Subcutaneous abdominal adipose tissue (tissue), 5 donors: ENCODE data around the gene MID1IP1.

Experiments used
- H3K27ac ChIP-seq: one replicate; pipeline ENCODE4 v1.7.0; 2013; ENCODE audit warnings: low read depth, mild to moderate bottlenecking, inconsistent platforms, low read length, moderate library complexity
- H3K27me3 ChIP-seq, 5 donors: one replicate each; pipeline ENCODE4 v1.7.0; 2013; ENCODE audit warnings: low read length in 5 of 5, inconsistent platforms in 1 of 5; ENCODE audit not compliant: control insufficient read depth in 5 of 5, insufficient read depth in 4 of 5
- H3K36me3 ChIP-seq, 5 donors: one replicate each; pipeline ENCODE4 v1.7.0; 2013; ENCODE audit warnings: low read length in 5 of 5; ENCODE audit not compliant: control insufficient read depth in 5 of 5, insufficient read depth in 5 of 5
- H3K4me1 ChIP-seq, 5 donors: one replicate each; pipeline ENCODE4 v1.7.0; 2013; ENCODE audit warnings: low read length in 5 of 5, mild to moderate bottlenecking in 3 of 5, moderate library complexity in 1 of 5; ENCODE audit not compliant: control insufficient read depth in 5 of 5, insufficient read depth in 5 of 5
- H3K4me3 ChIP-seq, 5 donors: one replicate each; pipeline ENCODE4 v1.7.0; 2013; ENCODE audit warnings: low read length in 5 of 5, low read depth in 1 of 5
- H3K9ac ChIP-seq, 5 donors: one replicate each; pipeline ENCODE4 v1.7.0; 2013; ENCODE audit warnings: low read length in 5 of 5, mild to moderate bottlenecking in 4 of 5, moderate library complexity in 3 of 5
- H3K9me3 ChIP-seq, 5 donors: one replicate each; pipeline ENCODE4 v1.7.0; 2013; ENCODE audit warnings: low read length in 5 of 5; ENCODE audit not compliant: control insufficient read depth in 5 of 5
- donor health status: healthy.
- donor health status: healthy.
- donor health status: healthy.
- donor health status: healthy.
- donor health status: healthy.

Gene MID1IP1

GRCh38 chrX:38839944-38840343 lies 38.7 kb downstream of the MID1IP1 start:
- Histone ChIP-seq H3K9me3 (no peaks in the 10 kb centered on the region), H3K27ac (no peak overlapping the region), H3K27me3 (peaks cover 0 to 3% (median 0%) of the 10 kb centered on the region in 5 donors), H3K36me3 (no peaks in the 10 kb centered on the region), H3K4me1 (no peaks in the 10 kb centered on the region), H3K4me3 (no peak overlapping the region), H3K9ac (no peak overlapping the region)

GRCh38 chrX:38841750-38842149 lies 40.5 kb downstream of the MID1IP1 start:
- Histone ChIP-seq H3K27me3 (peaks cover 0 to 5% (median 0%) of the 10 kb centered on the region in 5 donors), H3K9me3 (no peaks in the 10 kb centered on the region)

GRCh38 chrX:38845426-38845825 lies 44.2 kb downstream of the MID1IP1 start:
- Histone ChIP-seq H3K9me3 (no peaks in the 10 kb centered on the region), H3K4me1 (no peaks in the 10 kb centered on the region), H3K4me3 (no peak overlapping the region), H3K9ac (no peak overlapping the region), H3K36me3 (no peaks in the 10 kb centered on the region), H3K27ac (no peak overlapping the region), H3K27me3 (peaks cover 0 to 11% (median 3%) of the 10 kb centered on the region in 5 donors)

More at GRCh38 chrX:38841750-38842149, 40.5 kb downstream of the MID1IP1 start:
- H3K36me3 ChIP-seq = no peaks in the 10 kb centered on the region
- no peak overlapping the region for H3K27ac ChIP-seq
- no peaks in the 10 kb centered on the region for H3K4me1 ChIP-seq
- no peak overlapping the region for H3K4me3 ChIP-seq
- H3K9ac ChIP-seq = no peak overlapping the region

- Histone ChIP-seq H3K9ac (no peak overlapping the region), H3K27ac (no peak overlapping the region), H3K4me3 (no peak overlapping the region), H3K9me3 (peaks cover 0 to 4% (median 0%) of the 10 kb centered on the region in 5 donors), H3K27me3 (peaks cover 0 to 10% (median 3%) of the 10 kb centered on the region in 5 donors), H3K4me1 (no peaks in the 10 kb centered on the region), H3K36me3 (no peaks in the 10 kb centered on the region)
Measured at GRCh38 chrX:38847206-38847902, 46.1 kb downstream of the MID1IP1 start.

- Histone ChIP-seq H3K27me3 (peaks cover 0 to 8% (median 3%) of the 10 kb centered on the region in 5 donors), H3K9me3 (peaks cover 0 to 4% (median 0%) of the 10 kb centered on the region in 5 donors), H3K27ac (no peak overlapping the region), H3K36me3 (no peaks in the 10 kb centered on the region), H3K4me1 (no peaks in the 10 kb centered on the region), H3K9ac (no peak overlapping the region), H3K4me3 (no peak overlapping the region)
Measured at GRCh38 chrX:38847903-38848230, 46.6 kb downstream of the MID1IP1 start.

GRCh38 chrX:38848671-38849455 lies 47.6 kb downstream of the MID1IP1 start:
- Histone ChIP-seq H3K9ac (no peak overlapping the region), H3K4me3 (no peak overlapping the region), H3K4me1 (peaks cover 0 to 4% (median 0%) of the 10 kb centered on the region in 5 donors), H3K27ac (no peak overlapping the region), H3K9me3 (peaks cover 0 to 4% (median 0%) of the 10 kb centered on the region in 5 donors), H3K27me3 (peaks cover 0 to 8% (median 3%) of the 10 kb centered on the region in 5 donors), H3K36me3 (no peaks in the 10 kb centered on the region)

- H3K4me1 ChIP-seq = peaks cover 0 to 4% (median 0%) of the 10 kb centered on the region in 5 donors
- no peak overlapping the region for H3K27ac ChIP-seq
- peaks cover 0 to 8% (median 1%) of the 10 kb centered on the region in 5 donors for H3K27me3 ChIP-seq
- H3K9ac ChIP-seq = no peak overlapping the region
- no peak overlapping the region for H3K4me3 ChIP-seq
- H3K9me3 ChIP-seq = peaks cover 0 to 4% (median 0%) of the 10 kb centered on the region in 5 donors
- no peaks in the 10 kb centered on the region for H3K36me3 ChIP-seq
Measured at GRCh38 chrX:38850807-38851544, 49.7 kb downstream of the MID1IP1 start.

GRCh38 chrX:38854305-38854704 lies 53.0 kb downstream of the MID1IP1 start:
- Histone ChIP-seq H3K4me3 (no peak overlapping the region), H3K27ac (no peak overlapping the region), H3K36me3 (no peaks in the 10 kb centered on the region), H3K27me3 (peaks cover 0 to 7% (median 3%) of the 10 kb centered on the region in 5 donors), H3K4me1 (peaks cover 0 to 4% (median 0%) of the 10 kb centered on the region in 5 donors), H3K9me3 (peaks cover 0 to 4% (median 0%) of the 10 kb centered on the region in 5 donors), H3K9ac (no peak overlapping the region)
